ENCODE data around the gene AKAP8L.

Gene AKAP8L

DNA sequence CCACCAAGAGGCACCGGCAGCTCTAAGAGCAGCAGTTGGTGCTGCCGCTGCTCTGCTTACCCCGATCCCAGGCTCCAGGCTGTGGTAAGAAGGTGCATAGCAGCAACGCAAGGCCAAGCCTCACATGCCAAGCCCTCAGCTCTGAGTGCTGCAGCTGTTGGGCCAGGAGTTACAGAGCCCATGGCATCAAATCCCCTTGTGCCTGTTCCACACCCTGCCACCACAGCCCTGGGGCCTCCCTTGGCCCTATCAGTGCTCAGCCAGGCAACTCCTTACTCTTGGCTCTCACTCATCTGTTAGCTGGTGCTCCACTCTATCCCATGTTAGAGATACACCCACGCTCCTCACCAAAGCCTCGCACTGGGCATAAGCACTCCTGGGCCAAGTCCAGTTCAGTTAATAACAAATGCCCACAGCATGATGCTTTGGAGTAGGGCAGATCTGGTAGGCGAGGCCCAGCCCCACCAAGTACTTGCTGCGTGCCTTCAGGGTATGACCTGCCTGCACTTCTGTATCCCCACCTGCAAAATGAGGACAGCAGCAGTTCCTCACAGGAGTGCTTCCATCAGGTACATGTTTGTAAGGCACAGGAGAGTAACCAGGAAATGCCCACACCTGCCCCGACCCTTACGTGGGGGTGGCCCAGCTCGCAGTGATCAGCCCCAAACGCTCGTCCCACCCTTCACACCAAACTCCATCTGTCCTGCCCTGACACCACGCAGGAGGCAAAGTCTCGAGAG is 16.2 kb downstream of the AKAP8L start:
- TF ChIP-seq, protein P1, sequence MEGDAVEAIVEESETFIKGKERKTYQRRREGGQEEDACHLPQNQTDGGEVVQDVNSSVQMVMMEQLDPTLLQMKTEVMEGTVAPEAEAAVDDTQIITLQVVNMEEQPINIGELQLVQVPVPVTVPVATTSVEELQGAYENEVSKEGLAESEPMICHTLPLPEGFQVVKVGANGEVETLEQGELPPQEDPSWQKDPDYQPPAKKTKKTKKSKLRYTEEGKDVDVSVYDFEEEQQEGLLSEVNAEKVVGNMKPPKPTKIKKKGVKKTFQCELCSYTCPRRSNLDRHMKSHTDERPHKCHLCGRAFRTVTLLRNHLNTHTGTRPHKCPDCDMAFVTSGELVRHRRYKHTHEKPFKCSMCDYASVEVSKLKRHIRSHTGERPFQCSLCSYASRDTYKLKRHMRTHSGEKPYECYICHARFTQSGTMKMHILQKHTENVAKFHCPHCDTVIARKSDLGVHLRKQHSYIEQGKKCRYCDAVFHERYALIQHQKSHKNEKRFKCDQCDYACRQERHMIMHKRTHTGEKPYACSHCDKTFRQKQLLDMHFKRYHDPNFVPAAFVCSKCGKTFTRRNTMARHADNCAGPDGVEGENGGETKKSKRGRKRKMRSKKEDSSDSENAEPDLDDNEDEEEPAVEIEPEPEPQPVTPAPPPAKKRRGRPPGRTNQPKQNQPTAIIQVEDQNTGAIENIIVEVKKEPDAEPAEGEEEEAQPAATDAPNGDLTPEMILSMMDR (IDR thresholded peaks at IDR 0.05; ENCODE audit: low read depth, low read length) = no peak
- no peak overlapping the region for H3K4me3 ChIP-seq (ENCODE audit: low read depth, low read length)

DNA sequence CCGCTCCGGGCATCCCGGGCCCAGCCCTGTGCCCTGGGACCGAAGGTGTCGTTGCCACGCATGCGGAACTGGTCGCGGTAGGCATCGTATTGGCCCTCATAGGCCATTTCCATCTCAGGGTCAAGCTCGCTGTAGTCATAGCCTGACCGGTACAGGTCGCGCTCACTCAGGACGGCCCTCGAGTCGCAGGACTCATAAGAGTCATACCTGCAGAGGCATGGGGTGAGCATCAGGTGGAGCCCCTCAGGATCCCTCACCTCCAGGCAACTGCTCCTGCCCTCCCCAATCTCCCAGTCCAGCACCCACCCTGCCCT is 17.4 kb downstream of the AKAP8L start:
- TF ChIP-seq, protein P1 (IDR thresholded peaks at IDR 0.05; ENCODE audit: low read depth, low read length) = no peak

DNA sequence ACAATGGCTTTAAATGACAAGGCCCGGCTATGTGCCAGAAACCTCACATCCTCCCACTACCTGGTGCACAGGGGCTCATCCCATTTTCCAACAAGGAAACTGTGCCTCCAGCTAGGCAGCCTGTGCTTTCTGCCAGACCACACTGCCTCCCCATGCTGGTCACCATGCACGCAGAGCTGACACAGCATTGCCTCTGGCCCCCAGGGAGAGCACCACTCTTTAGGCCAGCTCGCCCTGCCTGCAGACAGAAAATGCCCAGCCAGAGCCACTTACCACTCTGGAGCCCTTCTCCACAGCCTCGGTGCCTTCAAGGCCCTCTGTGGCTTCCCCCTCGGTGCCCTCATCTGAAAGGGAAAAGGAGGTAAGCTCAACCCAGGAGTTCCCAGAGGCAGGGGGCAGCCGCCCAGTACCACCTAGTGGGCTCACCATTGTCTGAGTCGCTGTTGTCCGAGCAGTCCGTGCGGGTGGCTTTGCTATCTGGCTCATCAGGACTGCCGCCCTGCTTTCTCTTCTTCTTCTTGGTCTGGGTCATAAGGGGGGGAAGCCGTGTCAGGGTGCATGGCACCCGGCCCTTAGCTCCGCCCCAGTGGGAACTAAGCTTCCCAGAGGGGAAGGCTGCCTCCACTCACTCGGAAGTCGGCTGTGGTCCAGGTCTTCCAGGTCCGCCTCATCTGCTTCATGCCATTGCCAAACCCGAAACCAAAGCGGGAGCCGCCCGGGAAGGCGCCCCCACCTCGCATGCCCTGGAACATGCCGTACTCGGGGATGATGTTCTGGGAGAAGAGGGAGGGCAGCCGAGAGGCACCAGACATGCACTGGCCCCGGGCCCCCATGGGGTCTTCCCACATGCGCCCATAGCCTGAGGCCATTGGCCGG is 18.0 kb downstream of the AKAP8L start:
- no peak overlapping the region for H3K4me3 ChIP-seq (ENCODE audit: low read depth, low read length)
- TF ChIP-seq, protein P1 (IDR thresholded peaks at IDR 0.05; ENCODE audit: low read depth, low read length) = no peak

More for the DNA sequence above, 17.4 kb downstream of the AKAP8L start:
- H3K4me3 ChIP-seq (ENCODE audit: low read depth, low read length) = no peak overlapping the region

DNA sequence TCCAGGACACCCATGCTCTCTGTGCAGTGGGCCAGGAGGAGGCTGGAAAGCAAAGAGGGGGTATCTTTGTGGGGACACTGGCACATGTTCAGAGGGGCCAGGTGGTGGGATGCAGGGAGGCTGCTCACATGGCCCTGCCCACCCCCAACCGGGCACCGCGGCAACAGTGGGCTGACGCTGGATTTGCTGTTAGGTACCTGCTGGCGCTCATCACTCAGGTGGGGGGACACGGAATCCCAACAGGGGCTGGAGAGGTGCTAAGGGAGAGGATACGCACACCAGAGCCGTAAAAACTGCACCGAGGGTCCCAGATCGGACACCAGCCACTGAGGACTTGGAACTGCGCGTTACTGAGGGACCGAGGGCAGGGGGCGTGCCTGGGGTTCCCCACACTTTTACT is 19.2 kb downstream of the AKAP8L start:
- TF ChIP-seq, protein P1 (IDR thresholded peaks at IDR 0.05; ENCODE audit: low read depth, low read length) = no peak
- no peak overlapping the region for H3K4me3 ChIP-seq (ENCODE audit: low read depth, low read length)

DNA sequence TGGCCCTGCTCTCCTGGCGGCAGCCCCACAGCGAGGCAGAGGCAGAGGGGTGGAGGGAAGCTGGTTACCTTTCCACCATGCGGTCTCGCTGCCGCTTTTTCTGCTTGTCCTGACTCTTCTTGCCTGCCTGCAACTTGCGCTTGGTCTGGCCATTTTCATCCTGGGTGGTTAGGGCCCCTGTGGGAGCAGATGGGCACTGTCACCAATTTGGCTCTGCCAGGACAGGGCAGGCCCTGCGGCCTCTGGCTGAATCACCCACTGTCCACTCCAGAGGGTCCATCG is 19.6 kb downstream of the AKAP8L start:
- TF ChIP-seq, protein P1 (IDR thresholded peaks at IDR 0.05; ENCODE audit: low read depth, low read length) = no peak
- no peak overlapping the region for H3K4me3 ChIP-seq (ENCODE audit: low read depth, low read length)

DNA sequence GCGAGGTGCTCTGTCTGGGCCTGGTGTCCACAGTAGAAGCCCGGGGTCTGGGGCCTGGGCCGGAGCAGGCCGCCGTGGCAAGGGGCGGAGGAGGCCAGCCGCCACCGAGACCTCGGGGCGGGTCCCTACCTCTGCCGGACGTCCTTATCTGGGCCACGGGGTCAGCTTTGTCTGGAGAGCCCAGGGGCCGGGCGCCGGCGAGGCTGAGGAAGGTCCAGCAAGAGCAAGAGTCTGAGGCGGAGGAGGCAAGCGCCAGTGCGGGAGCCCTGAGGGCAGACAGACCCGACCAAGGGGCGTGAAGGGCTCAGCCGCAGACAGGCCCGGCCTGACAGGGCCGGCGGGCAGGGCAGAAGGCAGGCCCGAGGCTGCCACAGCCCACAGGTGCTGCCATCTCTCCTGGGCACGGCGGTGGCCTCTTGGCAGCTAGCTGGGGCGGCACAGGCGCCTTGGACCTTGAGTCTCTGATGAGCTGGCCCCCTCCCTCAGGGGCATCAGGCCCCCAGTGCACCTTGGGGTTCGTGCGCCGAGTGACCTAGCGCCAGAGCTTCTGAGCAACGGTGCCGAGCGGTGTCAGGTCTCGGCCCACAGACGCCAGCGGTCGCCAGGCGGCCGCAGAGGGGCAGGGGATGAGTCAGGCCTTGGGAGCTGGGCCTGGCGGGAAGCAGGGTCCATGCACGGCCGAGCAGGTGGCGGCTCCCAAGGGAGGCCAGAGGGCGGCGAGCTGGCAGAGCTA is 20.1 kb downstream of the AKAP8L start:
- TF ChIP-seq, protein P1 (IDR thresholded peaks at IDR 0.05; ENCODE audit: low read depth, low read length) = no peak
- H3K4me3 ChIP-seq (ENCODE audit: low read depth, low read length) = no peak overlapping the region

DNA sequence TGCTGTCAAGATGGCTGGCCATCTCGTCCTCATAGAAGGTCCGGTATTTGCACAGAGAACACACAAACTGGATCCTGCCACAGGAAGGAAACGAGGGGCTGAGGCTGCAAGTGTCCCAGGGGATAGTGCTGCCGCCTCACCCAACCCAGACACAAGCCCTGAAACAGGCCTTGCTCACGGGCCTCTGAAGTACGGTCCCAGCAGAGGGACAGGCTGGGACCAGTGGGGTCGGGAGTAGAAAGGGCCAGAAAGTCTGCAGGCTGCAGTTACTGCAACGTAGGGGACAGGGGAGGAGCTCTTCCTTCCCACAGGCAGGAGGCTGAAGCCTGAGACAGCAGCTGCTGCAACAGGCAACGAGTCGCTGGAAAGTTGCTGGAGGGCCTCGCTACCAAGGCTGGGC is 21.0 kb downstream of the AKAP8L start:
- no peak overlapping the region for H3K4me3 ChIP-seq (ENCODE audit: low read depth, low read length)
- TF ChIP-seq, protein P1 (IDR thresholded peaks at IDR 0.05; ENCODE audit: low read depth, low read length) = no peak
